ENCODE data around the gene FOCAD. TPM values are rescaled to one million over a fixed set of nuclear protein-coding genes. Genes with fewer than 3 reads are reported as not detected.

FOCAD gene
- total and polyA plus RNA-seq, 2 experiments from 2014 or later: 20.8 to 67.4 TPM

DNA sequence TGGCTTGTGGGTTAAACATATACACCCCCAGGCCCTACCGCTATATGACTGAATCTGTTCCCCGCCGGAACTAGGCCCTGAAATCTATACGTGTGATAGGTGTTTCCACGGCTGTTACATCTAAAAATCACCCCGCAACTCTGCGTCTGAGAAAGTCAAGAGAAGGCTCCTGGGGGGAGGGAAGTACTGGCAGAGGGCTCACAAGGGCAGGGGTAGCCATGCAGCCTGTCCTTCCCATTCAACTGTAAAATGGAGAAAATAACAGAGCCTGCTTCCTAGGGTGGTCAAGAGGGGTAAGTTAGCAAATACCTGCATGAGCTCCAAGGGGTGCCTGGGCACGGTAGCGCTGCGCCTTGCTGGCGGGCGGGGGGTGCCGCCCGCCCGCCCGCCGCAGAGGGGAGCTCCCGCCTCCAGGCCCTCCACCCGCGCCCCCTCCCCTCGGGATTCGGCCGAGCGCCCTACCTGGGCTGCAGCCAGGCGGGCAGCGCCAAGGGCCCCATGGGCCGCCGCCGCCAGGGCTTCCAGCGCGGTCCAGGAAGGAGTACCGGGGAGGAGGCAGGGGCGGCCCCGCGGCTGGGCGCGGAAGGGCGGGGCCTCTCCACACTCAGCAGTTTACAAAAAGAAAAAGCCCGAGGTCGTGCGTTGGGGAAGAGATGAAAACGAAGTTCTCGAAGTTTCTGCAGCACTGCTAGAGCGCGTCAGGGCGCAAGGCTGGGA, 347.2 kb downstream of the FOCAD start, which contains the start of gene HACD4:
TSS of gene HACD4 (minus strand) at position 550 of the 717 bp plus-strand sequence. CDS start at position 500, 50 bp downstream.
- no peaks in the 10 kb centered on the region for H3K9me3 ChIP-seq (ENCODE audit: low read depth)
- no peaks in the 10 kb centered on the region for H4K20me1 ChIP-seq (ENCODE audit: insufficient read depth)
- H3K79me2 ChIP-seq (ENCODE audit: insufficient read depth): no peaks in the 10 kb centered on the region
- DNase-seq: peak; percentile 72
- in situ Hi-C loops (cut with MboI): no loop called here
- peaks cover 37% of the 10 kb centered on the region for H3K4me1 ChIP-seq (ENCODE audit: insufficient read depth)
- peak within 1 kb of the TSS; percentile 67 for H3K9ac ChIP-seq
- peak within 1 kb of the TSS; percentile 72 for H3K4me3 ChIP-seq
- TF ChIP-seq EZH2phosphoT487 (IDR thresholded peaks at IDR 0.05; ENCODE audit: insufficient read depth, low read depth) (no peak), EZH2 (IDR thresholded peaks at IDR 0.05; ENCODE audit: insufficient read depth, poor library complexity, severe bottlenecking) (no peak)
- 2 to 3% methylated on average over 36 to 37 of the region's 46 CpGs for WGBS, 2 experiments (ENCODE audit: low coverage in 1 of 2, low lambda C conversion rate in 2 of 2, missing lambda C conversion rate in 2 of 2)
- H3K4me2 ChIP-seq (ENCODE audit: unreplicated experiment): peak within 1 kb of the TSS; percentile 66
- no peaks in the 10 kb centered on the region for H3K27me3 ChIP-seq (replicated peaks; ENCODE audit: insufficient read depth)
- peak within 1 kb of the TSS; percentile 86 for H2AFZ ChIP-seq
- no peaks in the 10 kb centered on the region for H3K36me3 ChIP-seq (ENCODE audit: low read depth)
- H3K27ac ChIP-seq: peak within 1 kb of the TSS; percentile 25
- H3F3A ChIP-seq (ENCODE audit: insufficient read depth): peaks cover 44% of the 10 kb centered on the region
- no peaks in the 10 kb centered on the region for H3K9me2 ChIP-seq (ENCODE audit: insufficient read depth)

DNA sequence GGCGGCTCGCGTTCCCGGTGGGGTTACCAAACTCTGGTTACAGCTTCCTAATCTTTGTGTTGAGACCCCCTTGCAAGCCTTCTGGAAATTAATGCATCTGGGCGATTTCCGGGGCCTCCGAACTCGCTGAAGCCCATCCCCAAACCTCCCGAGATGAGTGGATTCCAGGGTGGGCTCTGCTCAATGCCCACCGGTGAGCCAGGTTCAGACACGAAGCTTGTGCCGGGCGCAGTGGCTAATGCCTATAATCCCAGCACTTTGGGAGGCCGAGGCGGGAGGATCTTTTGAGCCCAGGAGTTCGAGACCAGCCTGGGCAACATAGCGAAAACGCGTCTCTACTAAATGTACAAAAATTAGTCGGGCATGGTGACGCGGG, 347.7 kb downstream of the FOCAD start:
- no peaks in the 10 kb centered on the region for H3K79me2 ChIP-seq (ENCODE audit: insufficient read depth)
- H4K20me1 ChIP-seq (ENCODE audit: insufficient read depth): no peaks in the 10 kb centered on the region
- H3K36me3 ChIP-seq (ENCODE audit: low read depth): no peaks in the 10 kb centered on the region
- no peaks in the 10 kb centered on the region for H3K9me2 ChIP-seq (ENCODE audit: insufficient read depth)
- H2AFZ ChIP-seq: peak overlapping the region; percentile 86
- no peak for TF ChIP-seq EZH2phosphoT487 (IDR thresholded peaks at IDR 0.05; ENCODE audit: insufficient read depth, low read depth)
- TF ChIP-seq EZH2 (IDR thresholded peaks at IDR 0.05; ENCODE audit: insufficient read depth, poor library complexity, severe bottlenecking): no peak
- H3K4me3 ChIP-seq: peak overlapping the region; percentile 72
- no peaks in the 10 kb centered on the region for H3K9me3 ChIP-seq (ENCODE audit: low read depth)
- peaks cover 32% of the 10 kb centered on the region for H3K4me1 ChIP-seq (ENCODE audit: insufficient read depth)
- peaks cover 38% of the 10 kb centered on the region for H3F3A ChIP-seq (ENCODE audit: insufficient read depth)
- DNase-seq: no peak
- peak overlapping the region; percentile 67 for H3K9ac ChIP-seq
- no peaks in the 10 kb centered on the region for H3K27me3 ChIP-seq (replicated peaks; ENCODE audit: insufficient read depth)
- H3K27ac ChIP-seq: no peak overlapping the region
- in situ Hi-C loops (cut with MboI): no loop called here
- 63 to 76% methylated on average over 17 to 22 of the region's 22 CpGs for WGBS, 2 experiments (ENCODE audit: low coverage in 1 of 2, low lambda C conversion rate in 2 of 2, missing lambda C conversion rate in 2 of 2)
- H3K4me2 ChIP-seq (ENCODE audit: unreplicated experiment): peak overlapping the region; percentile 66

DNA sequence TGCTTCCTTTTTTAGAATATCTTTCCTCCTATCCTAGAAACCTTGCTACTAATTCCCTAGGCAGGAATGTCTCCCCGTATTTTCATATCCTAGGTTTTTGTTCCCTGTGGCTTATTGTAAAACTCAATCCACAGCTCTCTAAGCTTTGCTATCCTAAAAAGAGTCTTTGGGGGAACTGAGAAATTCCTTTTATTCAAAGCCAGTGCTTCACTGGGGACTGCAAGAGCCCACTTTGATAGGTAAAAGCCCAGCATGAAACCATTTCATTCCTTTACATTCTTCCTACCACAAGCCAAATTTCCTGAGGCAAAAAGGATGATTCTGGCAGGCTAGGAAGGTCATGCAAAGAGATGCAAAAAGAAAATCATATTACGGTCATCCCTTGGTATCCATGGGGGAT, 353.2 kb downstream of the FOCAD start:
- Histone ChIP-seq H3K4me1 (ENCODE audit: insufficient read depth) (no peaks in the 10 kb centered on the region), H2AFZ (no peak overlapping the region), H3K27me3 (replicated peaks; ENCODE audit: insufficient read depth) (no peaks in the 10 kb centered on the region), H3K9me2 (ENCODE audit: insufficient read depth) (no peaks in the 10 kb centered on the region), H3F3A (ENCODE audit: insufficient read depth) (no peaks in the 10 kb centered on the region), H3K4me3 (no peak overlapping the region), H3K27ac (no peak overlapping the region), H3K9ac (no peak overlapping the region), H3K79me2 (ENCODE audit: insufficient read depth) (no peaks in the 10 kb centered on the region), H4K20me1 (ENCODE audit: insufficient read depth) (no peaks in the 10 kb centered on the region), H3K9me3 (ENCODE audit: low read depth) (no peaks in the 10 kb centered on the region), H3K36me3 (ENCODE audit: low read depth) (no peaks in the 10 kb centered on the region), H3K4me2 (ENCODE audit: unreplicated experiment) (no peak overlapping the region)
- TF ChIP-seq EZH2phosphoT487 (IDR thresholded peaks at IDR 0.05; ENCODE audit: insufficient read depth, low read depth) (no peak), EZH2 (IDR thresholded peaks at IDR 0.05; ENCODE audit: insufficient read depth, poor library complexity, severe bottlenecking) (no peak)
- DNase-seq: no peak
- 94 to 98% methylated on average over 2 of the region's 2 CpGs for WGBS, 2 experiments (ENCODE audit: low coverage in 1 of 2, low lambda C conversion rate in 2 of 2, missing lambda C conversion rate in 2 of 2)
- in situ Hi-C loops (cut with MboI): no loop called here

DNA sequence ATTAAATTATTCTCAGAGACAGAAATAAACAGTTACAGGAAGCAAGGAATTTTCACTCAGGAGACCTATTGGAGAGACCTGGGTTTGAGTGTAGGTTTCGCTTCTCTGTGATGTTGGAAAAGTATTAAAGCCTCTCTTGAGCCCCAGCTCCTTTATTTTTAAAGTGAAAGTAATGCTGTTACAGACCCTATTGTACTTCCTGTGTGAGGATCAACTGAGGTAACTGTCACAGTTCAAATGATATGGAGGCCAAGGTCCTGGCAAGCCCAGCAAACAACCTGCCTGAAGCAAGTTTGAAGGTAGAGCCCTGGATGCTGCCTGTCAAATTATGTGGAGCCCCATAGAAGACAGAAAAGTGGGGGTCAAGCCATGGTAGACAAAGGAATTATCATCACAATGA, 355.2 kb downstream of the FOCAD start:
- no peaks in the 10 kb centered on the region for H3K36me3 ChIP-seq (ENCODE audit: low read depth)
- no peaks in the 10 kb centered on the region for H3F3A ChIP-seq (ENCODE audit: insufficient read depth)
- H4K20me1 ChIP-seq (ENCODE audit: insufficient read depth): no peaks in the 10 kb centered on the region
- H3K4me1 ChIP-seq (ENCODE audit: insufficient read depth): no peaks in the 10 kb centered on the region
- no peak overlapping the region for H3K27ac ChIP-seq
- no peak overlapping the region for H2AFZ ChIP-seq
- 95 to 100% methylated on average over 1 of the region's 1 CpG for WGBS, 2 experiments (ENCODE audit: low coverage in 1 of 2, low lambda C conversion rate in 2 of 2, missing lambda C conversion rate in 2 of 2)
- no peaks in the 10 kb centered on the region for H3K9me2 ChIP-seq (ENCODE audit: insufficient read depth)
- H3K79me2 ChIP-seq (ENCODE audit: insufficient read depth): no peaks in the 10 kb centered on the region
- H3K9ac ChIP-seq: no peak overlapping the region
- in situ Hi-C loops (cut with MboI): no loop called here
- DNase-seq: no peak
- no peaks in the 10 kb centered on the region for H3K9me3 ChIP-seq (ENCODE audit: low read depth)
- H3K27me3 ChIP-seq (replicated peaks; ENCODE audit: insufficient read depth): no peaks in the 10 kb centered on the region
- no peak overlapping the region for H3K4me3 ChIP-seq
- TF ChIP-seq EZH2 (IDR thresholded peaks at IDR 0.05; ENCODE audit: insufficient read depth, poor library complexity, severe bottlenecking): no peak
- no peak for TF ChIP-seq EZH2phosphoT487 (IDR thresholded peaks at IDR 0.05; ENCODE audit: insufficient read depth, low read depth)
- H3K4me2 ChIP-seq (ENCODE audit: unreplicated experiment): no peak overlapping the region

Data from GM23248 (cell line).